Neuronal stem cell (in vitro differentiated cells): ENCODE data around the gene ANKS1A.
A peak's percentile ranks its signal among the peaks of the same experiment; 100 is the strongest.

Source experiments
- DNase-seq: peaks from one replicate; pipeline ENCODE4 v3.0.0-alpha.2; 2013; ENCODE audit warnings: low spot score
- H2AFZ ChIP-seq: one replicate; pipeline ENCODE4 v1.6.1; 2013; ENCODE audit warnings: mild to moderate bottlenecking, low read length, inconsistent platforms
- H2AK5ac ChIP-seq: 2 replicates; pipeline ENCODE4 v1.6.1; 2013; ENCODE audit warnings: low read depth, mild to moderate bottlenecking, inconsistent platforms, low read length, moderate library complexity, mixed read lengths
- H2BK120ac ChIP-seq: 2 replicates; pipeline ENCODE4 v1.6.1; 2013; ENCODE audit warnings: low read depth, mild to moderate bottlenecking, inconsistent platforms, low read length, moderate library complexity, mixed read lengths
- H2BK12ac ChIP-seq: one replicate; pipeline ENCODE4 v1.6.1; 2013; ENCODE audit warnings: low read length, inconsistent platforms
- H2BK15ac ChIP-seq: 2 replicates; pipeline ENCODE4 v1.6.1; 2013; ENCODE audit warnings: mild to moderate bottlenecking, low read length, inconsistent platforms, mixed read lengths
- H2BK5ac ChIP-seq: one replicate; pipeline ENCODE4 v1.6.1; 2013; ENCODE audit warnings: inconsistent platforms, mild to moderate bottlenecking, low read length, moderate library complexity
- H3K14ac ChIP-seq: one replicate; pipeline ENCODE4 v1.6.1; 2013; ENCODE audit warnings: low read length, inconsistent platforms
- H3K18ac ChIP-seq: 2 replicates; pipeline ENCODE4 v1.6.1; 2013; ENCODE audit warnings: low read length, inconsistent platforms
- H3K23ac ChIP-seq: 2 replicates; pipeline ENCODE4 v1.6.1; 2013; ENCODE audit warnings: low read depth, mild to moderate bottlenecking, mixed read lengths, low read length, inconsistent platforms; ENCODE audit not compliant: poor library complexity
- H3K27ac ChIP-seq: replicated peaks from 3 replicates; pipeline ENCODE4 v1.5.1; 2013; ENCODE audit warnings: low read length, inconsistent platforms
- H3K27me3 ChIP-seq, 3 experiments: 2 replicates each; pipeline ENCODE4 v1.6.1; 2013; ENCODE audit warnings: low read length in 3 of 3, mild to moderate bottlenecking in 2 of 3, inconsistent platforms in 1 of 3, low read depth in 1 of 3, mixed read lengths in 1 of 3, moderate library complexity in 1 of 3; ENCODE audit not compliant: control insufficient read depth in 3 of 3, insufficient read depth in 3 of 3
- H3K36me3 ChIP-seq, 2 donors: replicated peaks in 1 of 2; 2 replicates each; pipeline ENCODE4 v1.6.1; 2013; ENCODE audit warnings: low read length in 2 of 2; ENCODE audit not compliant: control insufficient read depth in 2 of 2, insufficient read depth in 2 of 2
- H3K4ac ChIP-seq: 2 replicates; pipeline ENCODE4 v1.6.1; 2013; ENCODE audit warnings: inconsistent platforms, mild to moderate bottlenecking, low read length, moderate library complexity
- H3K4me1 ChIP-seq, 2 donors: 1 replicate in 1 of 2; 2 replicates in 1 of 2; pipeline ENCODE4 v1.6.1; 2013; ENCODE audit warnings: low read length in 2 of 2, low read depth in 1 of 2; ENCODE audit not compliant: control insufficient read depth in 2 of 2, insufficient read depth in 1 of 2
- H3K4me2 ChIP-seq: one replicate; pipeline ENCODE4 v1.6.1; 2013; ENCODE audit warnings: mild to moderate bottlenecking, low read length, inconsistent platforms; ENCODE audit not compliant: insufficient read depth, poor library complexity, severe bottlenecking
- H3K4me3 ChIP-seq, 2 donors: 2 replicates each; pipeline ENCODE4 v1.5.1; 2013; ENCODE audit warnings: low read length in 2 of 2, mild to moderate bottlenecking in 2 of 2, inconsistent platforms in 1 of 2, moderate library complexity in 1 of 2
- H3K79me1 ChIP-seq: one replicate; pipeline ENCODE4 v1.6.1; 2013; ENCODE audit warnings: low read depth, mild to moderate bottlenecking, inconsistent platforms, low read length, moderate library complexity
- H3K9ac ChIP-seq: one replicate; pipeline ENCODE4 v1.6.1; 2013; ENCODE audit warnings: mild to moderate bottlenecking, low read depth, low read length, inconsistent platforms; ENCODE audit not compliant: poor library complexity
- H3K9me3 ChIP-seq, 2 donors: replicated peaks in 1 of 2; 2 replicates each; pipeline versions ENCODE3 to v1.6.1; 2013; ENCODE audit warnings: low read length in 2 of 2, mild to moderate bottlenecking in 2 of 2, inconsistent platforms in 1 of 2, low read depth in 1 of 2, mixed read lengths in 1 of 2, moderate library complexity in 1 of 2; ENCODE audit not compliant: control insufficient read depth in 2 of 2, insufficient read depth in 1 of 2
- H4K8ac ChIP-seq: one replicate; pipeline ENCODE4 v1.6.1; 2013; ENCODE audit warnings: low read depth, mild to moderate bottlenecking, inconsistent platforms, low read length, moderate library complexity
- H4K91ac ChIP-seq: one replicate; pipeline ENCODE4 v1.6.1; 2013; ENCODE audit warnings: low read length, low read depth, mild to moderate bottlenecking, inconsistent platforms; ENCODE audit not compliant: poor library complexity
- WGBS, 2 donors: extraction: QIAGEN DNeasy Blood & Tissue Kit; methylation state at CpG; one replicate each; pipeline ENCODE4 v1.1.7; 2013; ENCODE audit warnings: missing lambda C conversion rate in 2 of 2, mixed read lengths in 1 of 2; ENCODE audit not compliant: insufficient read length in 2 of 2, insufficient replicate concordance in 1 of 2; ENCODE audit errors: extremely low coverage in 2 of 2; 5-methylcytosine and 5-hydroxymethylcytosine counted together

ANKS1A gene

DNA sequence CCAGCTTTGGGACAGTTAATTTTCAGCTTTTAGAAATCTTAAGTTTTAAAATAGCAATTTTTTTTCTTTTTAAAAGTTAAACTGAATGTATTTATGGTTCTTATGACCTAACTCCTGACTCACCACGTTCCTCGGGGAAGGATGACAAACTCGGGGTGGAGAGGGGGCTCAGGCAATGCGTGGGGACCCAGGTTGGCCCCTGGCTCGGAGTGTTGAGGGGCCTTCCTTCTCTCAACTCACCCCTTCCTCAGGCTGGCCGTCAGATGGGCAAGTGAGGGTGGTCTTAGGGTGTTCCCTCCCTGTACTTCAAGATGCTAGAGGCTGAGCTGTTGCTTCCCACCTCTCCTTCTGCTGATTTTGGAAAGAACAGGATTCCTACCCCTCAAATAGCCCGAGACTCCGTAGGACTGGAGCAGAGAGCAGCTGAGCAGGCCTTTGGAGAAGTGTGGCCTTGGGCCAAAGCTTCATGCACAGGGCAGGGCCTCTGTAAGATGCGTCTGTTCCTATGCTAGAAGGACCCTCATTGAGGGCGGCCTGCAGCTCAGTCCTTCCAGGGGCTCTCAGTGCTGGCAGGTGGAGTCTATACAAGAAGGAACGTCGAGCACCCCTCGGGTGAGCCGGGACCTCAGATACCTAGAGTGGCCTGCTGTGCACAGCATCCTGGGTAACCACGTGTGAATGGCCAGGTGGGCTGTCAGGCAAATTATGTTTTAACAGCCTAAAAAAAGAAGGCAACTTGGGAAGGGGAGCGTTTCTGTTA is 172.8 kb downstream of the ANKS1A start:
- H2AFZ ChIP-seq, result no peak overlapping the region
- peaks cover 5 to 41% of the 10 kb centered on the region in 2 donors for H3K36me3 ChIP-seq
- H3K27ac ChIP-seq, result no peak overlapping the region
- no CpG with 5 or more reads among the region's 16 CpGs for WGBS, 2 donors
- H3K9me3 ChIP-seq, result no peaks in the 10 kb centered on the region
- H3K4me3 ChIP-seq, result no peak overlapping the region
- H2BK12ac ChIP-seq, result no peak overlapping the region
- H3K14ac ChIP-seq, result no peak overlapping the region
- H2BK5ac ChIP-seq, result no peak overlapping the region
- H3K4ac ChIP-seq, result no peak overlapping the region
- H4K91ac ChIP-seq, result no peak overlapping the region
- H2AK5ac ChIP-seq, result no peak overlapping the region
- no peak overlapping the region for H3K4me2 ChIP-seq
- H3K4me1 ChIP-seq, result peaks cover 14 to 15% of the 10 kb centered on the region in 2 donors
- no peak overlapping the region for H4K8ac ChIP-seq
- H3K9ac ChIP-seq, result no peak overlapping the region
- no peaks in the 10 kb centered on the region for H3K27me3 ChIP-seq
- no peak overlapping the region for H2BK15ac ChIP-seq
- H2BK120ac ChIP-seq, result no peak overlapping the region
- no peak overlapping the region for H3K18ac ChIP-seq
- no peak for DNase-seq
- H3K79me1 ChIP-seq, result no peaks in the 10 kb centered on the region
- no peak overlapping the region for H3K23ac ChIP-seq

DNA sequence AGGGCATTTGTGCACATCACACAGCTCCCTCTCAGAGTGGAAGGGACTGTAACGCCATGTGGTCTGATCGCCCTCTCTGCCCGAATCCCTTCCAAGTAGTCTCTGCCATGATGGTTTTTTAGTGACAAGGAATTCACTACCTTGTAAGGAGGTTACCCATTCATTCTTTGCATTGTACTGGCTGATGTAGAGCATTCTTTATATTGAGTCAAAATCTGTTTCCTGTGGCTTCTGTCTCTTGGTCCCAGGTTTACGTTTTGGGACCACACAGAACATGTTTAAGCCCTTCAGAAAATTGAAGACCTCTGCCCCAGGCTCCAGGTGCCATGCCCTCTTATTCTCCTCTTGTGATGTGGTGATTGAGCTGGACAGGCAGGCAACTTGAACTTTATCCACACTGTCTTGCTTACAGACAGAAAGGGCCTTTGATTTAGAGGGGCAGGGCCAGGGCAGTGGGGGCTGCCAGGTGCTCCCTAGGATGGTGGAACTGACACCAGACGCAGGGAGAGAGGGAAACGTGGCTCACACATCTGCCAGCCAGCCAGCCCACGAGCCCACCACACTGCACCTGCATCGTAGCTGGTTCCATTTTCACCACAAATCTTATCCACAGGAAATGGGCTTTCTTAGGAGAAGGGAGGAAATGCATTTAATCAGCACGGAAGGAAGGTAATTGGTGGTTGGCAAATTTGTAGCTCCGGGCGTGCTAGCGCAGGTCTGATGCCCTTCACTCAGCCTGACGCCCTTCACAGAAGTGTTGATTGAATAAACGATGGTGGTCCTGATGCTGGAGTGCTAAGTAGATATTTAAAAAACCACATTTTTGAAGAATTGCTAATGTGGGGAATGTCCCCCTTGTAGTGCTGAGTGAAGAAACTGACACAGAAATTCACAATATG is 173.9 kb downstream of the ANKS1A start:
- H3K4me2 ChIP-seq, result no peak overlapping the region
- H3K27ac ChIP-seq, result no peak overlapping the region
- no CpG with 5 or more reads among the region's 14 CpGs for WGBS, 2 donors
- no peaks in the 10 kb centered on the region for H3K27me3 ChIP-seq
- no peak overlapping the region for H4K91ac ChIP-seq
- H3K4me3 ChIP-seq, result peak overlapping the region in 1 of 2 donors; percentile 20
- no peak overlapping the region for H2BK15ac ChIP-seq
- no peak overlapping the region for H2AK5ac ChIP-seq
- no peak overlapping the region for H3K23ac ChIP-seq
- no peak overlapping the region for H2BK5ac ChIP-seq
- no peak overlapping the region for H2BK12ac ChIP-seq
- H4K8ac ChIP-seq, result no peak overlapping the region
- H3K14ac ChIP-seq, result no peak overlapping the region
- H3K18ac ChIP-seq, result no peak overlapping the region
- H3K9me3 ChIP-seq, result no peaks in the 10 kb centered on the region
- H3K79me1 ChIP-seq, result no peaks in the 10 kb centered on the region
- H3K36me3 ChIP-seq, result peaks cover 5 to 41% of the 10 kb centered on the region in 2 donors
- H3K9ac ChIP-seq, result no peak overlapping the region
- no peak overlapping the region for H2BK120ac ChIP-seq
- H2AFZ ChIP-seq, result no peak overlapping the region
- no peak overlapping the region for H3K4ac ChIP-seq
- DNase-seq, result no peak
- H3K4me1 ChIP-seq, result peaks cover 8 to 9% of the 10 kb centered on the region in 2 donors

DNA sequence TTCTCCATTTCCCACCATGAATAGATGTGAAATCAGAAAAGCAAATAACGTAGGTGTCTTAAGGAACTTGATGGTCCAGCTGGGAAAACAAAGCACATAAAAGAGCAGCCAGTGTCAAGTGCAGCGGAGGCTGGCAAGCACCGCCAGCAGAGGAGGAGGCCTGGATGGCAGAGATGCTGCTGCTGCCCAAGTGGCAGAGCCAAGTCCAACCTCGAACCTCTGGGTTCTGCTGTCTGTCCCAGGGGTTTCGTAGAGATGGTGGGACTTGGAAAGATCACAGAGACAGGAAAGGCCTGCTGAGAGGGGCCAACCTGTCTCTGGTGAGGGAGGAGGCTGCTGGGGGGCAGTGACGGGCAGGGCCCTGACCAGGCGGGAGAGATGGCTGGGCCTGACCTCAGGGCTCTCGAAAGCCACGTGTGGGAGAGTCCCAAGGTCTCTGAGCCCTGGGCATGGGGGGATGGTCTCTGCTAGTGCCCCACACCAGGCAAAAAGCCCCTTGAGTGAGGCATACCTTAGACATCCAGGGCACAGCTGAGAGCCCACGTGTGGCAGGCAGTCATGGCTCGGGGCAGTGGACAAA is 174.7 kb downstream of the ANKS1A start:
- Histone ChIP-seq H3K36me3 (peaks cover 5 to 41% of the 10 kb centered on the region in 2 donors), H3K18ac (no peak overlapping the region), H2AFZ (no peak overlapping the region), H4K91ac (no peak overlapping the region), H2BK12ac (no peak overlapping the region), H3K14ac (peak overlapping the region; percentile 42), H3K27me3 (no peaks in the 10 kb centered on the region), H4K8ac (no peak overlapping the region), H2AK5ac (no peak overlapping the region), H3K4me3 (no peak overlapping the region), H3K4me1 (peaks cover 5 to 7% of the 10 kb centered on the region in 2 donors), H3K27ac (no peak overlapping the region), H3K79me1 (no peaks in the 10 kb centered on the region), H2BK120ac (no peak overlapping the region), H3K23ac (peak overlapping the region; percentile 35), H2BK15ac (no peak overlapping the region), H3K9me3 (no peaks in the 10 kb centered on the region), H3K9ac (peak overlapping the region; percentile 61), H2BK5ac (no peak overlapping the region), H3K4ac (no peak overlapping the region), H3K4me2 (no peak overlapping the region)
- whole genome bisulfite sequencing, 2 donors, result no CpG with 5 or more reads among the region's 11 CpGs
- no peak for DNase-seq

DNA sequence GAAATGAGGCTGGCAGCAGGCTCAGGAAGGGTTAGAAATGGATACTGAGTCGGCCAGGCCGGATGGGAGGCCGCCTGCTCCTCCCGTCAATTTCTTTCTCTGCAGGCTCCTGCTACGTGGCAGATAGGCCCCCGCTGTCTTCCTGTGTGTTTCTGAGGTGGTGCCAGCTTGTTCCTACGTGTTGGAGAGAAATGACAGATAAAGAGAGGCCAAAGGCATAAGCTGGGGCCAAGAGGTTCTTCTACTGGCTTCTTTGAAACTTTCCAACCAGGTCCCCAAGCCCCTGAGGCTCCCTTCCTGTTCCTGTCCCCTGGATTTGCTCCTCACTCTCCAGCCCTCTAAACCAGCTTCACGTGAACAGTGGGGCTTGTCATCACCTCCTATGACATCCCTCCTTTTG is 175.2 kb downstream of the ANKS1A start:
- peak overlapping the region; percentile 42 for H3K14ac ChIP-seq
- peak overlapping the region; percentile 35 for H3K23ac ChIP-seq
- H3K36me3 ChIP-seq, result peaks cover 5 to 36% of the 10 kb centered on the region in 2 donors
- no CpG with 5 or more reads among the region's 8 CpGs for WGBS, 2 donors
- DNase-seq, result no peak
- H2BK5ac ChIP-seq, result no peak overlapping the region
- H4K91ac ChIP-seq, result no peak overlapping the region
- H3K79me1 ChIP-seq, result no peaks in the 10 kb centered on the region
- H2AFZ ChIP-seq, result no peak overlapping the region
- H3K27me3 ChIP-seq, result no peaks in the 10 kb centered on the region
- H3K9ac ChIP-seq, result peak overlapping the region; percentile 61
- no peak overlapping the region for H2BK12ac ChIP-seq
- no peak overlapping the region for H3K4me3 ChIP-seq
- no peaks in the 10 kb centered on the region for H3K9me3 ChIP-seq
- peaks cover 2 to 8% of the 10 kb centered on the region in 2 donors for H3K4me1 ChIP-seq
- H2BK120ac ChIP-seq, result no peak overlapping the region
- H2BK15ac ChIP-seq, result no peak overlapping the region
- no peak overlapping the region for H2AK5ac ChIP-seq
- no peak overlapping the region for H3K18ac ChIP-seq
- H3K4ac ChIP-seq, result no peak overlapping the region
- no peak overlapping the region for H4K8ac ChIP-seq
- no peak overlapping the region for H3K4me2 ChIP-seq
- H3K27ac ChIP-seq, result no peak overlapping the region
